Measurements from ENCODE around the gene R3HDM2. TPM values are rescaled to one million over a fixed set of nuclear protein-coding genes. Genes with fewer than 3 reads are reported as not detected.

R3HDM2 gene
- total and polyA plus RNA-seq, 2 donors (not counting 1 experiment from before 2014, with no cell fraction given), result 21.3 to 22.8 TPM

GRCh38 chr12:57219993-57220754 lies 210.7 kb downstream of the R3HDM2 start:
- Histone ChIP-seq H3K4me2 (ENCODE audit: extremely low read depth, insufficient read depth, low read length) (no peak overlapping the region), H3K79me2 (ENCODE audit: control insufficient read depth, insufficient read depth, low read length) (no peaks in the 10 kb centered on the region), H3K9me3 (ENCODE audit: control insufficient read depth, insufficient read depth, low read depth, low read length) (no peaks in the 10 kb centered on the region), H2AFZ (ENCODE audit: low read length) (no peak overlapping the region), H3K4me3 (replicated peaks in 1 of 4; ENCODE audit: control extremely low read depth in 1 of 4, insufficient read depth in 1 of 4, low read depth in 3 of 4, low read length in 4 of 4) (no peak overlapping the region), H3K36me3 (ENCODE audit: control insufficient read depth, insufficient read depth, low read length) (no peaks in the 10 kb centered on the region), H4K20me1 (ENCODE audit: control insufficient read depth, extremely low read depth, insufficient read depth, low read length) (no peaks in the 10 kb centered on the region), H3K9ac (ENCODE audit: insufficient read depth, low read length) (no peak overlapping the region), H3K4me1 (ENCODE audit: control insufficient read depth, extremely low read depth, insufficient read depth, low read length) (peaks cover 6% of the 10 kb centered on the region), H3K27me3 (ENCODE audit: control insufficient read depth, insufficient read depth, low read length) (peaks cover 45% of the 10 kb centered on the region), H3K27ac (ENCODE audit: insufficient read depth, low read length) (no peak overlapping the region)
- TF ChIP-seq CTCF (conservative IDR thresholded peaks at IDR 0.05 in 1 of 2, IDR thresholded peaks at IDR 0.05 in 1 of 2; ENCODE audit: low read depth in 1 of 2, low read length in 2 of 2) (no peak), EZH2 (IDR thresholded peaks at IDR 0.05; ENCODE audit: low read length, missing control alignments) (no peak)
- DNase-seq (ENCODE audit: low read depth in 2 of 2), result no peak

GRCh38 chr12:57219205-57219992 lies 211.4 kb downstream of the R3HDM2 start:
- no peaks in the 10 kb centered on the region for H3K36me3 ChIP-seq (ENCODE audit: control insufficient read depth, insufficient read depth, low read length)
- H3K9ac ChIP-seq (ENCODE audit: insufficient read depth, low read length), result no peak overlapping the region
- TF ChIP-seq CTCF (conservative IDR thresholded peaks at IDR 0.05 in 1 of 2, IDR thresholded peaks at IDR 0.05 in 1 of 2; ENCODE audit: low read depth in 1 of 2, low read length in 2 of 2), result no peak
- no peak for TF ChIP-seq EZH2 (IDR thresholded peaks at IDR 0.05; ENCODE audit: low read length, missing control alignments)
- H2AFZ ChIP-seq (ENCODE audit: low read length), result no peak overlapping the region
- no peak for DNase-seq (ENCODE audit: low read depth in 2 of 2)
- peaks cover 6% of the 10 kb centered on the region for H3K4me1 ChIP-seq (ENCODE audit: control insufficient read depth, extremely low read depth, insufficient read depth, low read length)
- no peaks in the 10 kb centered on the region for H3K79me2 ChIP-seq (ENCODE audit: control insufficient read depth, insufficient read depth, low read length)
- H3K4me2 ChIP-seq (ENCODE audit: extremely low read depth, insufficient read depth, low read length), result no peak overlapping the region
- no peak overlapping the region for H3K27ac ChIP-seq (ENCODE audit: insufficient read depth, low read length)
- H3K27me3 ChIP-seq (ENCODE audit: control insufficient read depth, insufficient read depth, low read length), result peaks cover 48% of the 10 kb centered on the region
- H4K20me1 ChIP-seq (ENCODE audit: control insufficient read depth, extremely low read depth, insufficient read depth, low read length), result no peaks in the 10 kb centered on the region
- no peak overlapping the region for H3K4me3 ChIP-seq (replicated peaks in 1 of 4; ENCODE audit: control extremely low read depth in 1 of 4, insufficient read depth in 1 of 4, low read depth in 3 of 4, low read length in 4 of 4)
- no peaks in the 10 kb centered on the region for H3K9me3 ChIP-seq (ENCODE audit: control insufficient read depth, insufficient read depth, low read depth, low read length)

- no peaks in the 10 kb centered on the region for H4K20me1 ChIP-seq (ENCODE audit: control insufficient read depth, extremely low read depth, insufficient read depth, low read length)
- H3K9ac ChIP-seq (ENCODE audit: insufficient read depth, low read length), result no peak overlapping the region
- peaks cover 3% of the 10 kb centered on the region for H3K36me3 ChIP-seq (ENCODE audit: control insufficient read depth, insufficient read depth, low read length)
- H3K27ac ChIP-seq (ENCODE audit: insufficient read depth, low read length), result no peak overlapping the region
- peak in 1 of 2 donors; percentile 32 for DNase-seq (ENCODE audit: low read depth in 2 of 2)
- H3K79me2 ChIP-seq (ENCODE audit: control insufficient read depth, insufficient read depth, low read length), result no peaks in the 10 kb centered on the region
- peaks cover 48% of the 10 kb centered on the region for H3K27me3 ChIP-seq (ENCODE audit: control insufficient read depth, insufficient read depth, low read length)
- H3K4me1 ChIP-seq (ENCODE audit: control insufficient read depth, extremely low read depth, insufficient read depth, low read length), result peaks cover 9% of the 10 kb centered on the region
- no peaks in the 10 kb centered on the region for H3K9me3 ChIP-seq (ENCODE audit: control insufficient read depth, insufficient read depth, low read depth, low read length)
- no peak overlapping the region for H2AFZ ChIP-seq (ENCODE audit: low read length)
- H3K4me2 ChIP-seq (ENCODE audit: extremely low read depth, insufficient read depth, low read length), result no peak overlapping the region
- no peak overlapping the region for H3K4me3 ChIP-seq (replicated peaks in 1 of 4; ENCODE audit: control extremely low read depth in 1 of 4, insufficient read depth in 1 of 4, low read depth in 3 of 4, low read length in 4 of 4)
- TF ChIP-seq EZH2 (IDR thresholded peaks at IDR 0.05; ENCODE audit: low read length, missing control alignments) (no peak), CTCF (conservative IDR thresholded peaks at IDR 0.05 in 1 of 2, IDR thresholded peaks at IDR 0.05 in 1 of 2; ENCODE audit: low read depth in 1 of 2, low read length in 2 of 2) (no peak)
These were observed 212.6 kb downstream of the R3HDM2 start for GRCh38 chr12:57218030-57218853.

Measured in fibroblast of lung (primary cell).